ENCODE measurements around the gene GSAP. TPM values are rescaled to one million over a fixed set of nuclear protein-coding genes. Genes with fewer than 3 reads are reported as not detected.
"Not testable (repeated sequence)": the region's sequence is repeated elsewhere in the genome, so short reads cannot be mapped to it uniquely, and the experiment has no call there.

Gene GSAP
- total RNA-seq, 1 donor from 2014 or later, result 5.4 TPM

DNA sequence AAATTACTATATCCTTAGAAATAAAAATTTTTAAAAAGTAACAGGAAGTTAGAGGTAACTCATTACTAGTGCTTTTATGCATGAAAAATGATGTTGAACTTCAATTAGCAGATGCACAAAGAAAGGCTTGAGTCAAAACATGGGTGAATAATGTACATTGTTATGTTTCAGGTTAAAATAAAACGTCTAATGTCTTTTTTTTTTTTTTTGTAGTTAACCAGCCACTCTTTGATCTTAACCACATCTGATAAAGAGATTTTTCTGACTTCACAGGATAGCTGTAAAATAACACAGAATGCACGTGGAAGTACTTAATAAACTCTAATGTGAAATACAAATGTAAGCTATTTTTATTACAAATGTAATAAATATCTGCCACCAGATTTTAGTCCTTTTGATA, 61.7 kb downstream of the GSAP start:
- DNase-seq, result no peak

DNA sequence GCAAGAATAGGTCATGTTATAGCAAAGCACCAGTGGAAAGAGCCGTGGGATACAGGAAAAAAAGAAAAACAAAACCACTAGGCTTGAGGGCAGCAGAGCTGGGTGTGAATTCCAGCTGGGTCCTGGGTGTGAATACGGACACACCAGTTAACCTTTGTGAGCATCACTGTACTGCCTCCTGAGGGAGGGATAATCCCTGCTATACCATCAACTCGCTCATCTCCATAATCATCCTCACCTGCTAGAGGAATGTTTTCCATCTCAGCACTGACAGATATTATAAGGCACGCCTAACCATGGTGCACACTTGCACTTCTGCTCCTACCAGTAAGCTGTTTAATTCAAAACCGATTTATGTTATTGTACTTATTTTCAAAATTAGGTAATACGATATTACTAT, 62.2 kb downstream of the GSAP start:
- no peak for DNase-seq

DNA sequence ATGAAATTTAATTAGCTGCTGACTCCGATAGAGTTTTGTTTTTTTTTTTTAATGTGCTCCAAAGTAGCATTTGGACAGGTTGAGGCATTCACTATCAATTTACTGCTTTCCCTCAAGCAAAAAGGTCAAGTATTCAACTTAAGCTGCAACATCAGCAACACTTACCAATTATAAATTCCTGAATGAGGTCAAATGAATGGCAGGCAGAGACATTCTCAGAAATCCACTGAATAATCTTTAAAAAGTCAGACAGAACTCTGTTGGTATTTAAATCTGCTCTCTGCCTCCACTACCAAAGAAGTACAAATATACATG, 62.8 kb downstream of the GSAP start:
- no peak for DNase-seq

DNA sequence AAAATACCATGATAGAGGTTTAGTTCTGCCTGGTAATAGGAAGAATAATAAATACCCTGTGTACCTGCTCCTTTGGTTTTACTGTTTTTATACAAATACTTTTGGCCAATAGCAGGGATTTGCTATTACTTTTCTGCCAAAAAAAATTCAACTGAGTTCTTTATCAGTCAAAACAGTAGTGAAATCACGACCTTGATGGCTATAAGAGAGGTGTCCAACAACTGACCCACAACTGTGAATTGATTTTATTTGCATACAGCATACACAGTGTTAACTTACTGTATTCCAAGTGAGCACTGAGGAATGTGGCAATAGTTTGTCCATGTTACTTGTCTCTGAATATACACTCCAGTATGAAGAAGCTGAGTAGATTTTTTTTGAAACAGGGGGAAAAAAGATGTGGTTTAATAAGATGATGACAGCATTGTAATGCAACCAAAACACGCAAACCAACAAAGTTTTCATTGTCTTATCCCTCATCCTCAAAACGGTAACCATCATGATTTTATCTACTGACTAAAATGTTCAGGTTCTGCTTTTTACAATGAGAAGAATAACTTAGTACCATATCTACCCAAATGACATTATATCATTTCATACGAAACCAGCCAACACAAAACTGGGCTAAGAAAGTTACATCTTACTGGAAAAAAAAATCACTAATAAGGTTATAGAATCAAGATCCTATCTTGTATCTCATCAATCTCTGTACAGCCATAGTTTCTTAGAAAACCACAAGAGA, 63.3 kb downstream of the GSAP start:
- DNase-seq, result no peak

DNA sequence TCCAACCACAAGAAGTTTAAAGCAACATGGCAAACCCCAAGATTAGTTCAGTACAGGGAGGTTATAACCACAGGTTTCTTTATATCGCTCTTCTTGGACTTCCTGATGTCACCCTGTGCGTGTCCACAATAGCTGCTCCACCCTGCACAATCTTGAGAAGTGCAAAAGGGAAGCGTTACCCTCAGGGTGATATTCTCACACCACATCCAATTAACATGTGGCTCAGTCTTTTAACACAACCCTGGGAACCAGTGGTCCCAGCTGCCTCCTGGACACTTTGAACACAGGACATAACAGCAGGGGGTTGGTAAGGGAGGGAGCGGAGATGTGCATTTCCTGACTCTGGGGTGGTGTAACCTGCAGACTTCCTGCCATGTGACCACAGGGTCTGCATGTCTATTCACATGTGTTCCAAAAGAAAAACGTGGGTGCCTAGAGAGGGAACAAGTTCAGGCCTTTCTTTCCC, 64.6 kb downstream of the GSAP start:
- peak; percentile 72 for DNase-seq

DNA sequence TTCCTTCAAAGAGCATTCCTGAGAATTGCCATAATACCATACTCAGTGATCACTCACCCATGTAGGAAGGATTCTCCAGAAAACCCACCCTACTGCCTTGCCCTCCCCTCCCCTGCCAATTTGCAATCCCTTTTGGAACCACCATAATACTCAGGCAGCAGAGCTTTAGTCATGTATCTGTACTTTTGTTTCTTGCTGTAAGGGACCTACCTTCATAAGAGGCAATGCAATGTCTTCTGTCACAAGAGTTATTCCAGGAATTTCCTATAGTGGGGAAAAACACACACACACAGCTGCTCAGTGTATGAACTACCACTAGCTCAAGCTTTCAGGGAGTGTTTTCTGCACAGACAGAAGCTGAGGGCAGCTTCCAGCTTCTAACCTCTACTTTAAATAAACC, 67.0 kb downstream of the GSAP start:
- DNase-seq, result peak; percentile 66

DNA sequence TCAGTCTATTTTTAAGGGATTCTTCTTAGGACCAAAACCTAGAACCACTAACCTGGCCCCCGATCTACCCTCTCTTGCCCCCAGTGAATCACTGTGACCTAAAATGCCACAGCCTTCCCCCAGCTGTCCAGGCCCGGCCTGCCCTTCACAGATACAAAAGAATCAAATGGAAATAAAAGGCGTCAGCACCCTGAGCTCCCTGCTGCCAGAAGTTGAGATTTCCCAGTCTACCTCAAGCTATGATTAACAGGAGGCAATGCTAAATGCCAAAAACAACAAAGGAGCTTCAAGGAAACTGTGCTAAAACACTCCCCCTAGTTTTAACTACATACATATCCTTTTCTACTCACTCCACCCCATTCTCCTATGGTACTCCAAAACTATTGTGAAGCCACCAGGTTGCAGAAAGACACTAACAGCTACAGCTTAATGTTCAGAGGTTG, 67.8 kb downstream of the GSAP start:
- DNase-seq, result peak; percentile 89

DNA sequence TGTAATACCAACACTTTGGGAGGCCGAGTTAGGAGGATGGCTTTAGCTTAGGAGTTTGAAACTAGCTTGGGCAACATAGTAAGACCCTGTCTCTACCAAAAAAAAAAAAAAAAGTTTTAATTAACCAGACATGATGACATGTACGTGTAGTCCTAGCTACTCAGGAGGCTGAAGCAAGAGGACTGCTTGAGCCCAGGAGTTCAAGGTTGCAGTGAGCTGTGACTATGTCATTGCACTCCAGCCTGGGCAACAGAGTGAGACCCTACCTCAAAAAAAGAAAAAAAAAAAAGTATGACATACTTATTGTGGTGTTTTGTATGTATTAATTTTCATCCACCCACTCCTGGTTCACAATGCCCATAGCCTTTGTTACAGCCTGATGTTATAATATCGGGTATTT, 69.7 kb downstream of the GSAP start:
- DNase-seq, result no peak

DNA sequence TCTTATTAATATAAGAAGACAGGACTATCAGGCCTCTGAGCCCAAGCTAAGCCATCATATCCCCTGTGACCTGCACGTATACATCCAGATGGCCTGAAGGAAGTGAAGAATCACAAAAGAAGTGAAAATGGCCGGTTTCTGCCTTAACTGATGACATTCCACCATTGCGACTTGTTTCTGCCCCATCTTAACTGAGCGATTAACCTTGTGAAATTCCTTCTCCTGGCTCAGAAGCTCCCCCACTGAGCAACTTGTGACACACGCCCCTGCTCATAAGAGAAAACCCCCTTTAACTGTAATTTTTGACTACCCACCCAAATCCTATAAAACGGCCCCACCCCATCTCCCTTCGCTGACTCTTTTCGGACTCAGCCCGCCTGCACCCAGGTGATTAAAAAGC, 70.7 kb downstream of the GSAP start:
- DNase-seq, result not testable (repeated sequence)

DNA sequence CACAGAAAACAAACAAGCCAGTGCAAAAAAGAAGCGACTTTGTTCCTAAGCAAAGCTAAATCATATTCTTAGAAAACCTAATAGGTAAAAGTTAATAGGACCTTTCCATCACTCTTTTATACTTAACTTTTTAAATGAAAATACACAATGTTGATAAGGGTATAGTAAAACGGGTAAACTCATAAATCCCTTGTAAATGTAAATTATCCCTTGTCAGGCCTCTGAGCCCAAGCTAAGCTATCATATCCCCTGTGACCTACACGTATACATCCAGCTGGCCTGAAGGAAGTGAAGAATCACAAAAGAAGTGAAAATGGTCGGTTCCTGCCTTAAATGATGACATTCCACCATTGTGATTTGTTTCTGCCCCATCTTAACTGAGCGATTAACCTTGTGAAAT, 76.4 kb downstream of the GSAP start:
- no peak for DNase-seq

DNA sequence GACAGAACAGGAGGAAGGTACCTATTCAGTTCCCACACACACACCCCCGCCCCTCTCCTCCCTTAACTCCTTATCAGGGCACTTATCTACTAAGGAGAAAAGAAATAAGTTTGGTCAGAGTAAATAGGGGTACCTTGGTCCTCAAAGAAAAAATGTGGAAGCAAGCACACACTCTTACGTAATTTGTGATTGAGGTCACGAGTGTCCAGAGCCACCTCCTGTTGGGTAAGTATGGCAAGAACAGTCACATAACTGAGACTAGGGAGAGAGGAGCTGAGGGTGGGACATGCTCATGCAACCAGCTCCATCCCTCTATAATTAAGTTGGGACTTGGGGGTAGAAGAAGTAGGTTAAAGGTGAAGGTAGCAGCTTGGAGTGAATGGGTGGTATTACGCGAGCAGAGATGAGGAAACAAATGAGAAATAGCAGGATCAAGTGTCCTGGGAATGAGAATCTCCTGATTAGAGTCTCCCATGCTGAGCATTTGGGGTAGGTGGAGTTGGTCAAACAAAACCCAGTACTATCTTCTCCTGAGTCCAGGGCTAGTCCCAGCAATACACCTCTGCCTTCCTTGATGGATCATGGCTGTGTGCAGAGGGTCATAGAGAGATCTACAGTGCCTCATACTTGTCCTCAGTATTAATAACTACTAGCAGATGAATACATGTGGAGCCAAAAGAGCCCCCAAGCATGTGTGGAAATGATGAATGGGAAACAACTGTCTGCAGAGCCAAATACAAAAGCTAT, 77.1 kb downstream of the GSAP start:
- no peak for DNase-seq

DNA sequence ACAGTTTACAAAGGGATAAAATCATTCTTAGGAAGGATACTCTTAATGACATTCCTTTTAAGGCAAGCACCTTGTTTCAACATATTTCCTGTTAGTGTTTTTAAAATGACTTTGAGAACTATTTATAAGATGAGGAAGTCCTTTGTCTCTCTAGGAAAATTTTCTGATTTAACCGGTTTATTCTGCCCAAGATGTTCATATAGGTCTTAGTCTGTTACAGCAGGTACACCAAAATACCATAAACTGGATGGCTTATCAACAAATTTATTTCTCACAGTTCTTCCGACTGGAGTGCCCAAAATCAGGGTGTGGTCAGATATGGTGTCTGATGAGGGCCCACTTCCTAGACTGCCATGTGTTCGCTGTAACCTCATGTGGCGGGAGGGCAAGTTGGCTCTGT, 77.9 kb downstream of the GSAP start:
- DNase-seq, result peak; percentile 26

DNA sequence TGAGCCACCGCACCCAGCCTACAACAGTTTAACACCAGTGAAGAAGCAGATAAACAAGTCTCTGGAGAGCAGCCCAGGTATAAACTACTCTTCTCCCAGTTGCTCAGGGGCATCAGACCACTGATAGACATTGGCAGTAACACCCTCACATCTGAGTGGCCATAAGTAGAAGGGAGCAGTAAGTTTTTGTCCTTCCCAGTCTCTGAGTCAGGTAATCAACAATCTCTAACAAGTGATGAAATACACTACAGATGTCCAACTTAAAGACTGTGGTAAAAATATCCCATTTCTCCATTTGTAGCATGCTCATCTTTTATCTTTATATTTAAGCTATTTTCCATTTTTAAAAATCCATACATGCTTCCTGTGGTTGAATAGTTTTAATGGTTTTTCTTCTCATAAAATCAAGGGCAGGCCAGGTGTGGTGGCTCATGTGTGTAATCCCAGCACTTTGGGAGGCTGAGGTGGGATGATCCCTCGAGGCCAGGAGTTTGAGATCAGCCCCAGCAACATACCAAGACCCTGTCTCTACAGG, 78.6 kb downstream of the GSAP start:
- DNase-seq, result no peak

DNA sequence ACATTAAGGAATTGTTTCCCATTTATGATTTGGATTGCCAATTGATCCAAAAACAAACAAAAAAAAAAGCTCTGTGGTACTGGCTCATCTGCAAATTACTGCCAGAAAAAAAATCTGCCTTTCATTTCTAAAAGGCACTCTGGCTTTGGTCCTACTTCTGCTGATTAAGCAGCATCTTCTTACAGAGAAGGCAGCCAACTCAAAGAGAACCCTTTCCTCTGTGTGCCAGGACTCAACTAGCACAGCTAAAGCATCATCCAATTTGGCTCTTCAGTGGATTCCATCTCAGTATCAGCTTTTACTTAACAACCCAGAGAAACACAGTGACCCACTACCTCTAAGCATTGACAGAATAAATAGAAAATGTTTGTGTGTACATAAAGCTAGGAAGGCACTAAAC, 80.6 kb downstream of the GSAP start:
- no peak for DNase-seq

DNA sequence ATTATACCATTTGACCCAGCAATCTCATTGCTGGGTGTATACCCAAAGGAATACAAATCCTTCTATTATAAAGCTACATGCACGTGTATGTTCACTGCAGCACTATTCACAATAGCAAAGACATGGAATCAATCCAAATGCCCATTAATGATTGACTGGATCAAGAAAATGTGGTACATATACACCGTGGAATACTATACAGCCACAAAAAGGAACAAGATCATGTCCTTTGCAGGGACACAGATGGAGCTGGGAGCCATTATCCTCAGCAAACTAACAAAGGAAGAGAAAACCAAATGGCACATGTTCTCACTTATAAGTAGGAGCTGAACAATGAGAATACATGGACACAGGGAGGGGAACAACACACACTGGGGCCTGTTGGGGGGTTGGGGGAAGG, 82.1 kb downstream of the GSAP start:
- DNase-seq, result not testable (repeated sequence)

DNA sequence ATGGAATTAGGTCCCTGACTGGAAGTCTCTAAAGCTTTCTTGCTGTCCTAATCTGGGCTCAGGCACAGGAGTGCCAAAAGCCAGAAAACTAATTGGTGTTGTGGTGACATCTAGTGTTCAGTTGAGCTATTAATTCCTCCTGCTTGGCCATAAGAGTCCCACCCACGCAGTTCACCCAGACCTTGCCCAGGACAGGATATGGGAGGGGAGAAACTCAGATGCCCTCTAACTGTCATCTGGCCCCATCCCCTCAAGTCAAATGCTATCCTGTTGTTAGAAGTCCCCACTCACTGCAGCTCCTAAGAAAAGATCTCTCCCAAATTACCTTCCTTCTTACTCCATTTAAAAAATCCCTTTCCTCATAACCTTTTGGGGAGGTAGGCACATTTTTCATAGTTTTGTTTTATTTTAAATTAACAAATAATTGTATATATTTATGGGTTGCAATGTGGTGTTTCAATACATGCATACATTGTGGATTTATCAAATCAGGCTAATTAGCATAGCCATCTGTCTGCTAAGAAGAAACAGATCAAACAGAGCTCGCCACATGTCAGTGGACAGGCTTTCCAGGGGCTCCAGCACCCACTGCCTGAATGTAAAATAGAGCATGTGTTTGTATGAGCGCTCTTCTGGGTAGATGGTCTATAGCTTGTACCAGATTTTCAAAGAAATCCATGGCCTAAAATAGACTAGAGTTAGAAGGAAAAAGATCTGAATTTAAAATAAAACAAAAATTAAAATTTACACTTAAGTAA, 84.0 kb downstream of the GSAP start:
- peak; percentile 94 for DNase-seq

DNA sequence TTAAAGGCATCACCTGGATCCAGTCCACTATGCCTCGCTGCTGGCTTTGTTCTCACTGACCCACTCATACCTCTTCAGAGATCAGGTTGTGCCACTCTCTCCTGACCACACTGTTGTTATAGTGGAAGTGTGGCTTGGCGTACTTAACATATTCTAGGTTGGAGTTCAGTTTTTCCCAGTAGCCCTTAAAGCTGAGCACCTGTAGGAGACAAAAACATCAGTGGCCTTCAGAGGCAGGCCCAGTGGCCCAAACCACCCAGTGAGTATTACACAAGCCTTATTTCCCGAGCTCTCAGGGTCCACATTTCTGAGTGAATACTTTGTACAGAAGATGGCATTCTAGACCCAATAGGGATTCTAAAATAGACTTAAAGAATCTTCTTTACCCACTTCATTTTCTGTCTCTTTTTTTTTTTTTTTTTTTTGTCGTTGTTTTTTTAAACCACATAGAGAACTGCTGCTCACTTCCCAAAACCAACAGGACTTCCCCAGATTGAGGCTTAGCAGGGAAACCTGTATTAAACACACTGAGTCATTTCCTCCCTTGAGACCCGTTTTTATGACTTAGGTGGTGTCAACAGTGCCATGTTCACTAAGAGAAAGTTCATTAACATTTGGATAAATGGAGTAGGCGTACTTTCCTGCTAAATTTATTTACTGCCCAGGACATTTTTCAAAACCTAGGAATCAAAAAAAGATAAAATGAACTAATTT, 85.8 kb downstream of the GSAP start:
- peak; percentile 90 for DNase-seq

DNA sequence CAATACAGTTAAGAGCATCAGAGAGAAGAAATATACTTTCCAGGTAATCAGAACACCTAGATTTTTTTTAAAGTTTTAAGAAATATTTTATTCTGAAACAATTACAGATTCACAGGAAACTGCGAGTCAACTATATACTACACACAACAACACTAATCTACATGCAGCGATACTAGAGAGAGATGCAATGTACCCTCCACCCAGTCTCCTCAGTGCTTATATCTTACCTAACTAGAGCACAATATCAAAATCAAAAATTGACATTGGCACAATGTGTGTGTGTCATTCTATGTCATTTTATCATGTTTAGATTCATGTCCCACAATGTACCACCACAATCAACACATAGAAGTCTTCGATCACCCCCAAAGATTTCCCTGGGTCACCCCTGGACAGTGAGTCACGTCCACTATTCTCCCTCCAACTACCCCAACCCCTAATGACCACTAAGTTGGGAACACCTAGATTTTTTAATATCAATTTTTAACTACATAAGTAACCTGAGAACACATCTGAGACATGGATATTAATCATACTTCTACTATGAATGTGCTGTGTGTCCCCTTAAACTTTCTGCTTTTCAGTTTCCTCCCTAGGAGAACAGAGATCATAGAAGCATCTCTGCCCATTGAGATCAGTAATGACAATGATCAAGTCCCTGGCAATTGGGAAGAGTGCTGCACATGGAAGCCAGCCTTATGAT, 86.5 kb downstream of the GSAP start:
- peak; percentile 7 for DNase-seq

DNA sequence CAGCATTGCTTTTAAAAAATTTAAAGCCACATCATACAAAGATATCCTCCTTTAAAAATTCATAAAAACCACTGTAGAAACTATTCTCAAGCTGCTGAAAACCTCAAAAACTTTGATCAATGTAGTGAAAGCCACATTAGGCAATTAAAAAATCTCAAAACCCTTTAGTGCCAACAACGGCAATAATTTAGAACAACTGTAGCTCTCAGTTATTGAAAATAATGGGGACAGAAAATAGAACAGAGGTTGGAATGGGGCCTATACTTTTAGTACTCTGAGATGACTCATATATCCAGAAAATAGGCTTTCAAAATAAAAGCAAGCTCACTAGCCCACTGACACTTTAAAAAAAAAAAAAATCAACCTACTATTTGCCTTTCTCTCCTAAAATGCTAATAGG, 87.5 kb downstream of the GSAP start:
- DNase-seq, result peak; percentile 46

DNA sequence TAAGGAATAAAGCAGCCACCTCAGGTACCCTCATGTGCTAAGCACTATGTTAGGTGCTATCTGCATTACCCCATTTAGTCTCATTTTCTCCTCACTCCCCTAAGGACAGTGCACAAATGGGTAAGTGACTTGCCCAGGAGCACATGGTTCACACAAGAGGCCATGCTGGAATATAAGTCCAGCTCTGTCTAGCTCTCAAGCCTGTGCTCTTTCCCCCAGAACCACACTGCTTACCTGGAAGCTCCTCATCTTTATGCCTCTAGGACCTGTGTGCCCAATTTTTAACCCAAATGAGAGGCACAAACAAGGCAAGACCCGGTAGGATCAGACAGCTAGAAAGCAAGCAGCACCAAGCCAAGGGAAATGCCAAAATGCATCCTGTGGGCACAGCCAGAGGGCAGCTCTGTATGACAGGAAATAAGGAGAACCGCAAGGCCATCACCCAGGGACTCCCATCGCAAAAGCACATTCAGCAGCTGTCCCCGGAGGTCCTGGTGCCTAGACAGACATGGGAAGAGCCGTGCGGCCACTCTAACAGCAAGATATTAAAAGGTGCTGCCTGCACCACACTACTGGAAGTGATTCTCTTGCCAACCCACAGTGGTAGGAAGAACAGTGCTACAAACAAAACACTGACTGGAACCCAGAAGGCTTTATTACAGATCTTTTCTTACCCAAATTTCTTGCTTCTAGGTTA, 88.1 kb downstream of the GSAP start:
- peak; percentile 30 for DNase-seq

Data from dermis blood vessel endothelial cell (primary cell).